GM21423 (cell line): ENCODE data around the gene PLD1.

Source experiments
- ATAC-seq: cut with Tn5 transposase; IDR thresholded peaks from one replicate; pipeline ENCODE4 v1.9.1; 2021; ENCODE audit warnings: mild to moderate bottlenecking, moderate library complexity; ENCODE audit not compliant: unreplicated experiment

Gene PLD1

GRCh38 chr3:171839270-171839669 is 29.0 kb upstream of the PLD1 start:
- no peak for ATAC-seq

GRCh38 chr3:171838218-171838720 is 28.0 kb upstream of the PLD1 start:
- ATAC-seq: no peak

GRCh38 chr3:171837698-171838097 is 27.4 kb upstream of the PLD1 start:
- no peak for ATAC-seq

- ATAC-seq: no peak
Observed at GRCh38 chr3:171836855-171837254, 26.6 kb upstream of the PLD1 start.

- ATAC-seq: no peak
Observed at GRCh38 chr3:171835613-171836012, 25.3 kb upstream of the PLD1 start.

- no peak for ATAC-seq
Observed at GRCh38 chr3:171835116-171835515, 24.8 kb upstream of the PLD1 start.

- ATAC-seq: no peak
Observed at GRCh38 chr3:171834461-171834801, 24.1 kb upstream of the PLD1 start.

- ATAC-seq: peak; percentile 53
Observed at GRCh38 chr3:171833789-171834460, 23.6 kb upstream of the PLD1 start.

- no peak for ATAC-seq
Observed at GRCh38 chr3:171832989-171833388, 22.7 kb upstream of the PLD1 start.

- no peak for ATAC-seq
Observed at GRCh38 chr3:171831936-171832335, 21.7 kb upstream of the PLD1 start.

- no peak for ATAC-seq
Observed at GRCh38 chr3:171830518-171830875, 20.2 kb upstream of the PLD1 start.

GRCh38 chr3:171829841-171830517 is 19.7 kb upstream of the PLD1 start:
- peak; percentile 62 for ATAC-seq

GRCh38 chr3:171828902-171829770 is 18.9 kb upstream of the PLD1 start:
- no peak for ATAC-seq

GRCh38 chr3:171827836-171828458 is 17.7 kb upstream of the PLD1 start:
- no peak for ATAC-seq

- ATAC-seq: no peak
Observed at GRCh38 chr3:171827385-171827784, 17.1 kb upstream of the PLD1 start.

- no peak for ATAC-seq
Observed at GRCh38 chr3:171825222-171825828, 15.0 kb upstream of the PLD1 start.

GRCh38 chr3:171824824-171825221 is 14.5 kb upstream of the PLD1 start:
- no peak for ATAC-seq

GRCh38 chr3:171824116-171824515 is 13.8 kb upstream of the PLD1 start:
- ATAC-seq: no peak

GRCh38 chr3:171822431-171823106 is 12.3 kb upstream of the PLD1 start:
- ATAC-seq: peak; percentile 82

GRCh38 chr3:171821778-171822358 is 11.6 kb upstream of the PLD1 start:
- no peak for ATAC-seq
